GM19328 (cell line): Measurements from ENCODE around the gene GSK3B.
"Not testable (repeated sequence)": the region's sequence is repeated elsewhere in the genome, so short reads cannot be mapped to it uniquely, and the experiment has no call there.

Experiments
- ATAC-seq: cut with Tn5 transposase; IDR thresholded peaks from one replicate; pipeline ENCODE4 v1.9.1; 2021; ENCODE audit warnings: mild to moderate bottlenecking, moderate library complexity; ENCODE audit not compliant: unreplicated experiment

The GSK3B gene

DNA sequence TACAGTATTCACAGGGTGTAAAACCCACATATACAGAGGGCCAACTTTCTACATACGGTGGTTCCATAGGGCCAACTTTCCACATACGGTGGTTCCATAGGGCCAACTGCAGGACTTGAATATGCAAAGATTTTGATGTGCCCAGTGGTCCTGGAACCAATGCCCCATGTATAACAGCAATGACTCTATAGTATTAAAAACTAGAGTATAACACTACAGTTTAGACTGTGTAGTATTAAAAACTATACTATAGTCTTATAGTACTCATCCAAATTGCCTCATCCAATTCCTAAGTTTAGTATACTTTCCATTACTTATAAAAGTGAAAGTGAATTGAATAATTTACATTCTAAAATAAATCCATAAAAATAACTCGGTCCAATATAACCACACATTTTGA is 75.9 kb downstream of the GSK3B start:
- ATAC-seq, result no peak

DNA sequence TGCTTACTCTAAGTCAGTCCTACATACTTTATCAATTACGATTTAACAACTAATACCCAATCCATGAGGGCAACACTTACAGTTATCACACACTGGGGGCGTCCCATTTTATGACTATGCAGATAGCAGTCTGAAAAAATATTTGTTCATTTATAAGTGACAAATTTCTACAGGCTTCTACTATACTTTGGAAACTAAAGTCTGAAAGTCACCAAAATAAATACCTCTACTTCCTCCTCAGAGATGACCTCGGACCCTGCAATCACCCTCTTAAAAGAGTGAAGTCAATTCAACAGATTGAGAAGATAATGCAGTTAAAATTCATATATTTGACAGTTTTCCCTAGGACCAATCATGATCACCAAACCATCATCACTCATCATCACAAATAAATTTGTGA is 76.6 kb downstream of the GSK3B start:
- no peak for ATAC-seq

DNA sequence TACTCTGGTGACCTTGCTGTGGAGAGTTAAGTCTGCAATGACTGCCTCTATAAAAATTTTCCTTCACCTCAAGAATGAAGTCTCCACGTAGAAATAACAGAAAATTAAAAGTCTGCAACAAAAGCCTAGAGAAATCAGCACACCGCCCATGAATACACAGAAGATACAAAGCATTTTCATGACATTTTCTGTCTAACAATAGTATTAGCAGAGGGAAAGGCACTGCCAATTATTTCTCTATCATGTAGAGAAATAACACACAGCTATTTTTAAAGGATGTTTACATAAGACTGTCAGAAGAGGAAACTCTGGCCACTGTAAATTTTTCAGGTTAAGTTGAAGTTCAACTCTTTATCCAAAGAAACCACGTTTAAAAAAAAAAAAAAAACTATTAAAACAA is 80.8 kb downstream of the GSK3B start:
- ATAC-seq, result no peak

DNA sequence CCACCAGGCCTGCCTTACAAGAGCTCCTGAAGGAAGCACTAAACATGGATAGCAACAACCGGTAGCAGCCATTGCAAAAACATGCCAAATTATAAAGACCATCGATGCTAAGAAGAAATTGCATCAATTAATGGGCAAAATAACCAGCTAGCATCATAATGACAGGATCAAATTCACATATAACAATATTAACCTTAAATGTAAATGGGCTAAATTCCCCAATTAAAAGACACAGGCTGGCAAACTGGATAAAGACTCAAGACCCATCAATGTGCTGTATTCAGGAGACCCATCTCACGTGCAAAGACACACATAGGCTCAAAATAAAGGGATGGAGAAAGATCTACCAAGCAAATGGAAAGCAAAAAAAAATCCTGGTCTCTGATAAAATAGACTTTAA is 88.5 kb downstream of the GSK3B start:
- not testable (repeated sequence) for ATAC-seq

DNA sequence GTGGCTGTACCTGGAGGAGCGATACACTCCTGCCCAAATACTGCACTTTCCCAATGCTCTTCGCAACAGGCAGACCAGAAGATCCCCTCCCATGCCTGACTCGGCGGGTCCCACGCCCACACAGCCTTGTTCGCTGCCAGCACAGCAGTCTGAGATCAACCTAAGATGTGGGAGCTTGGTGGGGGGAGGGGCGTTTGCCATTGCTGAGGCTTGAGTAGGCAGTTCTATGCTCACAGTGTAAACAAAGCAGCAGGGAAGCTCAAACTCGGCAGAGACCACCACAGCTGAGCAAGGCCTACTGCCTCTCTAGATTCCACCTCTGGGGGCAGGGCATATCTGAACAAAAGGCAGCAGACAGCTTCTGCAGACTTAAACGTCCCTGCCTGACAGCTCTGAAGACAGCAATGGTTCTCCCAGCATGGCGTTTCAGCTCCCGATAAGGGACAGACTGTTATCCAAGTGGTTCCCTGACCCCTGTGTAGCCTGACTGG is 90.2 kb downstream of the GSK3B start:
- not testable (repeated sequence) for ATAC-seq

DNA sequence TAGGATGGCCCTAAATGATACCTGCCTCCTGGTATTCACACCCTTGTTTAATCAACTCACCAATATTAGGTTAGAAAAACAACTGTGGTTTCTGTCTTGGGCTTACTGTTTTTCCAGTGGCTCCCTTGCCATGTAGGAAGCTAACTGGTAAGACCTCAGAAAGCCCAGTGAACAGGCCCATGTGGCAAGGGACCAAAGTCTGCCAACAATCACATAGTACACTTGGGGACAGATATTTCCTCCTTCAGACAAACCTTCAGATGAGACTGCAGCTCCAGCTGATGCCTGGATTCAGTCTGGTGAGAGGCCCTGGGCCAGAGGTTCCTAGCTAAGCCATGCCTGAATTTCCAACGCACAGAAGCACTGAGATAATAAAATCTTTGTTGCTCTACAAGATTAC is 96.1 kb downstream of the GSK3B start:
- no peak for ATAC-seq

DNA sequence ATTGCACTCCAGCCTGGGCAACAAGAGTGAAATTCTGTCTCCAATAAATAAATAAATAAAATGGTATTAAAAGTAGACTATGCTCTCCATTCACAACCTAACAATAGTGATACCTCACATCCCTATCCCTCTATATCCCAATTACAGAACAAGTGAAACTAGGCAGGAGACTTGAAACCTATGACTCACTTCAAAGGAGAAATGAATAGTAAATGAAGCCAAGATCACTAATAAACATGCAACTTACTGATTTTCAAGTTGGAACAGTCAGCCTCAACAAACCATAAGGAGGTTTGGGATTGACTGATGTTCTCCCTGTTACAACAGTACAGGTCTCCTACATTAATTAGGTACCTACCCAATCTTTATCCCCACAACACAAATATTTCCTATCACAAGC is 103.4 kb downstream of the GSK3B start:
- ATAC-seq, result no peak

DNA sequence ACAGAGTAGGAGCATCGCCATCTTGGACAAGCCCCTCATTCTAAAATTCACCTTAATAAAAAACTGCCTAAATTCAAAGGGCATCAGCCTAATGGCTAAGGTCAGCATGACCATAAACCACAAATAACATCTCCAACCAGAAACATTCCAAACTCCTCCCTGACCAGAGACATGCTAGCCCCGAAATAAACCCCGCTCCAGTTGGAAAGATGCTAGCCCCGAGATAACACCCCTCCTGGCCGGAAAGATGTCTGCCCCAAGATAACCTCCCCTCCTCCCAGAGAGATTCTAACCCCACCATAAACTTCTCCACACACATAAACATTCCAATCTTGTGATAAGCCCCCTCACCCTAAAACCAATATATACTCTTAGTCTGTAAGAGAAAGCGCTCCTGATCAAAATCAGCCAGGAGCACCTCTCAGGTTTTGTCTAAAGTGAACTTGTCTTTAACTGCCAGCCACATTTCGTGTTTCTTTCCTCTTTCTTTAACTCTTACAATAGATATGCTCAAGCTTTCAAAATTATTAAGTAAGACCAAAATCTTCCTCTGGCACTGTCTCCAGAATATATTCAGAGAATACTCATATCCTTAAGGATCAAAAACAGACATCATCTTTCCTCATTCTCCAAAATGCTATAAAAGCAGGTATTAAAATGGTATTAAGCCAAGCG is 104.1 kb downstream of the GSK3B start:
- ATAC-seq, result no peak

DNA sequence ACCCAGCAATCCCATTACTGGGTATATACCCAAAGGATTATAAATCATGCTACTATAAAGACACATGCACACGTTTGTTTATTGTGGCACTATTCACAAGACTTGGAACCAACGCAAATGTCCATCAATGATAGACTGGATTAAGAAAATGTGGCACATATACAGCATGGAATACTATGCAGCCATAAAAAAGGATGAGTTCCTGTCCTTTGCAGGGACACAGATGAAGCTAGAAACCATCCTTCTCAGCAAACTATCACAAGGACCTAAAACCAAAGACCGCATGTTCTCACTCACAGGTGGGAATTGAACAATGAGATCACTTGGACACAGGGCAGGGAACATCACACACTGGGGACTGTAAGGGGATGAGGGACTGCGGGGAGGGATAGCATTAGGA is 107.4 kb downstream of the GSK3B start:
- ATAC-seq, result not testable (repeated sequence)

DNA sequence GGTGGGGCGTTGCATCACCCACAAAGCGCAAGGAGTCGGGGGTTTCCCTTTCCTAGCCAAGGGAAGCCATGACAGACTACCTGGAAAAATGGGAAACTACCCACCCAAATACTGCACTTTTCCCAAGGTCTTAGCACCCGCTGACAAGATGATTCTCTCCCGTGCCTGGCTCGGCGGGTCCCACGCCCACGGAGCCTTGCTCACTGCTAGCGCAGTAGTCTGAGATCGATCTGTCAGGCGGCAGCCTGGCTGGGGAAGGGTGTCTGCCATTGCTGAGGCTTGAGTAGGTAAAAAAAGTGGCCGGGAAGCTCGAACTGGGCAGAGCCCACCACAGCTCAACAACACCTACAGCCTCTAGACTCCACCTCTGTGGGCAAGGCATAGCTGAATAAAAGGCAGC is 112.9 kb downstream of the GSK3B start:
- ATAC-seq, result no peak

DNA sequence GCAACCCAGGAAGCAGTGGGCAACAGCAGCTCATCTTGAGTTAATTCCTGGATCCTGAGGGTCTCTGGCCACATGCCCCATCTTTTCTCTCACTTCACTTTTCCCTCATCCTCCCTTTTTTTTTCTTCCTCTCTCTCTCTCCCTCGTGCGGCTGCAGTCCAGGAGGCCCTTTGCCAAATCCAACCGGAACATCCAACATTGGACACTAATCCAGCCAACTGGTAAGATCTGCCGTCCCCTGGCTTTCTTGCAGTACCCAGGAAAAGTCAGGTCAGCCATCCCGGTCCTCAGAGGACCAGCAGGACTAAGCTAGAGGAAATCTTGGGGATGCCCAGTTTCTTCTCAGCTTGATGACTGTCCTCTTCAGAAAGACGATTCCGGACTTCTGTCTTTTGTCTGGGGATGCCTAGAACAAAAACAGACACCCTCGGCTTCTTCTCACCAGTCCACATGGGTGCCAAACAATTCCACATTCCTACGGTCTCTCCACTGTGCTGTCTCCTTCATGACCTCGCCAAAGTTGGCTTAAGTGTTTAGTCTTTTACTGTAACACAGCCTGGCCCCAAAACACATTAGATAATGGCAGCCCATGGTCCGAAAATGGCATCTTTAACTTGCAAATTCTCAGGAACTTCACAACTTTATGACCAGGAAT is 115.6 kb downstream of the GSK3B start:
- no peak for ATAC-seq

DNA sequence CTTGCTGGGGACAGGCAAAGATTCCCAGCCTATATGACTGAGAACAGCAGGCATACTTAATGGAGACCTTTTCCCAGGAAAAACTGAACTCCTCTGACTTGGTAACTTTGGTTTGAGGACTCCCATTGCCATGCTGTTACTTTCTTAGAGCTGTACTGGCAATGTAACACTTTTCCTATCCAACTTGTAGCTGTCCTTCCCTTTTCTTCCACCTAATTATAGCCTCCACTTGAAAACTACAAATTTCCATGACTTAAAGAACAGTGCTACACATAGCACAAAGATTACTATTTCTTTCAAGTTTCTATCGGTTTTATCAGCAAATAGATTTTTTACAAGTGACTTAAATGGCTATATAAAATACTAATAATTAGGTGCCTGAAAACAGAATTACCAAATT is 116.9 kb downstream of the GSK3B start:
- ATAC-seq, result no peak

DNA sequence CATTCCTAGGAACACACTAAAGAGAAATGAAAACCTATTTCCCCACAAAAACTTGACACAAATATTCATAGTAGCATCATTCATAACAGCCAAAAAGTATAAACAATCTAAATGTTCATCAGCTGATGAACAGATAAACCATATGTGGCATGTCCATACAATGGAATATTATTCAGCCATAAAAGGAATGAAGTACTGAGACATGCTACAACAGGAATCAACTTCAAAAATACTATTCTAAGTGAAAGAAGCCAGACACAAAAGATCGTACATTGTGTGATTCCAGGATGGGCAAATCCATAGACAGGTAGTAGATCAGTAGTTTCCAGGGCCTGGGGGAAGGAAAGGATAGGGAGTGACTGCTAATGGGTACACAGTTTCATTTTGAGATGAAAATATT is 118.0 kb downstream of the GSK3B start:
- ATAC-seq, result no peak

DNA sequence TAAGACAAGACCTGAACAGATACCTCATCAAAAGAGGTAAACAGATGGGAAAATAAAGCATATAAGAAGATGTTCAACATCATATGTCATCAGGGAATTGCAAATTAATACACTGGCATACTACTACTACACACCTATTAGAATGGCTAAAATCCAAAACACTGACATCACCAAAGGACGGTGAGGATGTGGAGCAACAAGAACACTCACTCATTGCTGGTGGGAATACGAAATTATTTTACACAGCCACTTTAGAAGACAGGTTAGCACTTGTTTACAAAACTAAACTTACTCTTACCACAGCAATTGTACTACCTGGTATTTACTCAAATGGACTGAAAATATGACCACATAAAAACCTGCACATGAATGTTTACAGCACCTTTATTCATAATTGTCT is 119.6 kb downstream of the GSK3B start:
- ATAC-seq, result no peak

DNA sequence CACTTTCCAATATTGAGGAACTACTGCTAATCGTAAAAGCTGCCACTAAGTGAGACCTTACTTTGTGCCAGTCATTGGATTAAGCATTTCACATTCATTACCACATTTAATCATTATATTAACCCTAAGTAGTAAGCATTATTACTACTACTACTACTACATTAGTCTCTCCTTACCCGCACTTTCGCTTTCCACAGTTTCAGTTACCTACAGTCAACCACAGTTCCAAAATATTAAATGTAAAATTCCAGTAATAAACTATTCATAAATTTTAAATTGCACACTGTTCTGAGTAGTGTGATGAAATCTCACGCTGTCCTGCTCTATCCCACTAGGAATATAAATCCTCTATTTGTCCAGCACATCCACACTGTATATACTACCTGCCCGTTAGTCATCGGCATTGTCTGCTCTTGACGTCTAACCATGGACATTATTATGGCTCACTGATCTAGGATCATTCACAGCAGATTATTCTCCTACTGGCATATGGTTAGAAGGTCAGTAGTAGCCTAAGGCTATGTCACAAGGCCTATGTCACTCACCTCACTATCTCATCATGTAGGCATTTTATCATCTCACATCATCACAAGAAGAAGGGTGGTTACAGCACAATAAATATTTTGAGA is 121.1 kb downstream of the GSK3B start:
- ATAC-seq, result no peak

DNA sequence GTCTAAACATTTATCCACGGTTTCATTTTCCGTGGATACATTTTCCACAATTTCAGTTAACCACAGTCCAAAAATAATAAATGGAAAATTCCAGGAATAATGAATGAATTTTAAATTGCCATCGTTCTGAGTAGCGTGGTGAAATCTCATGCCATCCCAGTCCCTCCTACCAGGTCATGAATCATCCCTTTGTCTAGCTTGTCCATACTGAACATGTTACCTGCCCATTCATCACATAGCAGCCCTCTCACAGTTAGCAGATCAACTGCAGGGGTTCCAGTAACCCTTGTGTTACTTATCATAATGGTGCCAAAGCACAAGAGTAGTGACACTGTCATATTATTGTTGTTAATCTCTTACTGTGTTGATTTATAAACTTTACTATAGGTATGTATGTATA is 124.5 kb downstream of the GSK3B start:
- ATAC-seq, result no peak

DNA sequence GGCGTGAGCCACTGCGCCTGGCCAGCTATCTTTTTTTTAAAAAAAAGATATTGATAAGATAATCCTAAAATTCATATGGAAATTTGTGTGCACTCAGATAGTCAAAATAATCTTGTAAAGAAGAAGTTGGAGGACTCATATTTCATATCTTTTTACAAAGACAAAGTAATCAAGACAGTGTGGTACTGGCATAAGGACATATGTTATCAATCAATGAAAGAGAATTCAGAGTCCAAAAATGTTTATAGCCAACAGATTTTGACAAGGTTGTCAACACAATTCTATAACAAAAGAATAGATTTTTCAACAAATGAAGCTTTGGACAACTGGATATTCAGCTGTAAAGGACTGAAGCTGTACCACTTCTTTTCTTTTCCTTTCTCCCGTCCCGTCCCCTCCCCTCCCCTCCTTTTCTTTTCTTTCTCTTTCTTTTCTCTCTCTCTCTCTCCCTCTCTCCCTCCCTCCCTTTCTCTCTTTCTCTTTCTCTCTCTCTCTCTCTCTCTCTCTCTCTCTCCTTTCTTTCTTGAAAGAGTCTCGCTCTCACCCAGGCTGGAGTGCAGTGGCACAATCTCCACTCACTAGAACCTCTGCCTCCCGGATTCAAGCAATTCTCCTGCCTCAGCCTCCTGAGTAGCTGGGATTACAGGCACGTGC is 126.8 kb downstream of the GSK3B start:
- ATAC-seq, result no peak

DNA sequence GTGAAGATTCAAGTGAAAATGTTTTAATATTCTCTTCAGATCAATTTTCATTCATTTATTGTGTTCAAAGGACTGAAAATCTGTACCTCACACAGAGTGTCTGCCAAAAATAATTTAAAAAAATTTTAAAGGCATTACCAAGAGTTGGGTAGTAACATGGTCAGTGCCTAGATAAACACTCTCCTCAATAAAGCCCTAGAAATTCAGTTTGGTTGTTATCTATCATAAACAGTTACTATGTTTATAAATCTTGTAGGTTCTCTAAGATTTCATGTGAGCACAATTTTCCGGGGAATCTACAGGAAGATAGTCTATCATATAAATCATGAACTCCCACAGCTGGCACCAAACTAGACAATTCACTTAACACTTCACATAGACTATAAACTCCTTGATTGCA is 128.6 kb downstream of the GSK3B start:
- no peak for ATAC-seq

DNA sequence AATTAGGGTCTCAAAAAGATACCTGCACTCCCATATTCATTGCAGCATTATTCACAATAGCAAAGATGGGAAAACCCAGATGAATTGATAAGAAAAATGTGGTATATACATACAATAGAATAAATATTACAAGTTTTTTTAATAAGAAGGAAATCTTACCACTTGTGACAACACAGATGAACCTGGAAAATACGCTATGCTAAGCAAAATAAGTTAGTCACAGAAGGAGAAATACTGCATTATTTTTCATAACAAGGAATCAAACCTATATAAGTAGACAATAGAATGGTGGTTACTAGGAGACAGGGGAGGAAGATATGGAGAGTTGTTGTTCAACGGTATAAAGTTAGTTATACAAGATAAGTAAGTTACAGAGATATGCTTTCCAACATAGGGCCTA is 130.0 kb downstream of the GSK3B start:
- ATAC-seq, result no peak

DNA sequence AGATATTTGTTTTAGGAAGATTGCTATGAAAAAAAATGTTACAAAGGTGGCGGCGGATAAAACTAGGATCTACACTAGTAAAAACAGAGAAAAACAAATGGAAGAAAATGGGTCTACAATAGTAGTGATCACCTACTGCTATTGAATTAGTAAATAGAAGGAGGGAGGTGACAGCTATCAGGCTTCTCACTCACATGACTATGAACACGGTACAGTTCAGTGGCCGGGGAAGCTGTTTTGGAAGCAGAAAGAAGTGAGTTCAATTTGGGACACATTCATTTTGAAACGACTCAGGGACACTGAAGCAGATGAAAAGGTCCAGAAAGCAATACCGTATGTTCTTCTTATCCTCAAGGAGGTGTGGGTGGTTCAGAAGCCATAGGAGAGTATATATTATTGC is 138.3 kb downstream of the GSK3B start:
- no peak for ATAC-seq

DNA sequence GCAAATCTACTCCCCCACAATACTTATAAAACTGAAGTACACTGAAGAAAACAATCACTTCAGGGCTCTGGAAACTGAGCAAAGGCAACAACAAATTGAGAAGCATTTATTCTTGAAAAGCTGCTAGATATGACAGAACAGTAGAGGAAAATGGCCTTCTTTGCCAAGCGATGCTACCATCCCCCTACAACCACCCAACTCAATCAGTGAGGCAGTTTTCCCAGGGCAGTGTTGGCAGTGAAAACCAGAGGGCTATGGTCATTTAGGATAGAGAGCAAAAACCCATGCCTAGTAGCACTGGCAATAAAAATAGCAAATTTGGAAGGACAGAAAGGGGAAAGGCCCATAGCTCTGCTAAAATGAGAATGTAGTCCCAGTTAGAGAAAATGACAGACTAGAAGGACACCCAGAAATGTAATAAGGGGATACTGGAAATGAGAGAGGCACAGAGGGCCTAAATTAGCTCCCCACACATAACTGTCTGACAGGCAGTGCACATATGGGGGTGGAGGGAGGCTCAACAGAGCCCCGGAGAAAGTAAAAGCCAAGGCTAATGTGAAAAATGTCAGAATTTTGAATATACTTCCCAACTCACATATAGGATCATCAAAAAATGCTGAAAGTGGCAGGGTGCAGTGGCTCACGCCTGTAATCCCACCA is 143.5 kb downstream of the GSK3B start:
- no peak for ATAC-seq
